ENCODE results near the gene IBSP. TPM values are rescaled to one million over a fixed set of nuclear protein-coding genes. Genes with fewer than 3 reads are reported as not detected.

The IBSP gene
- total RNA-seq, 4 donors from 2014 or later, result not detected

DNA sequence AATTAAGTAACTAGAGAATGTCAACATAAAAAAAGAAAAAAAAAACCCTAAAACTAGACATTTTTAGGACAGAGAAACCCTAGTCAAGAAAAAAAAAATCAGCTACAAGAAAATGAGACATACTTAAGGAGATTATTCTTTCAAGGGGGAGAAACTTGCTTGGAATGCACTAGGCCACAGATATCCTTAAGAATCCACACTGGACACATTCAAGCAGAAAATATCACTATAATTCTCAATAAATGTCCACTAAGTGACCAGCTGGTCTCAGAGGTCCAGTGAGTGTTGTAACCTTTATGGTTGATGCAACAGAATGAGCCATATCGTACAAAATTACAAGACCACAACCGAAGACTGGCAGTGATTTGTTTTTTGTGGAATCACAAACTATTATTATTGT lies 15.6 kb upstream of the IBSP start:
- 83 to 95% methylated on average over 2 of the region's 2 CpGs for WGBS, 2 donors
- Histone ChIP-seq H3K4me3 (no peak overlapping the region), H3K27me3 (no peaks in the 10 kb centered on the region), H3K27ac (no peak overlapping the region), H3K9me3 (no peaks in the 10 kb centered on the region), H3K36me3 (no peaks in the 10 kb centered on the region), H3K4me1 (no peaks in the 10 kb centered on the region)
- TF ChIP-seq, protein P1, sequence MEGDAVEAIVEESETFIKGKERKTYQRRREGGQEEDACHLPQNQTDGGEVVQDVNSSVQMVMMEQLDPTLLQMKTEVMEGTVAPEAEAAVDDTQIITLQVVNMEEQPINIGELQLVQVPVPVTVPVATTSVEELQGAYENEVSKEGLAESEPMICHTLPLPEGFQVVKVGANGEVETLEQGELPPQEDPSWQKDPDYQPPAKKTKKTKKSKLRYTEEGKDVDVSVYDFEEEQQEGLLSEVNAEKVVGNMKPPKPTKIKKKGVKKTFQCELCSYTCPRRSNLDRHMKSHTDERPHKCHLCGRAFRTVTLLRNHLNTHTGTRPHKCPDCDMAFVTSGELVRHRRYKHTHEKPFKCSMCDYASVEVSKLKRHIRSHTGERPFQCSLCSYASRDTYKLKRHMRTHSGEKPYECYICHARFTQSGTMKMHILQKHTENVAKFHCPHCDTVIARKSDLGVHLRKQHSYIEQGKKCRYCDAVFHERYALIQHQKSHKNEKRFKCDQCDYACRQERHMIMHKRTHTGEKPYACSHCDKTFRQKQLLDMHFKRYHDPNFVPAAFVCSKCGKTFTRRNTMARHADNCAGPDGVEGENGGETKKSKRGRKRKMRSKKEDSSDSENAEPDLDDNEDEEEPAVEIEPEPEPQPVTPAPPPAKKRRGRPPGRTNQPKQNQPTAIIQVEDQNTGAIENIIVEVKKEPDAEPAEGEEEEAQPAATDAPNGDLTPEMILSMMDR (IDR thresholded peaks at IDR 0.05), result no peak
- intact Hi-C loops (cut with DNase I), result no loop called here
- no peak for DNase-seq

DNA sequence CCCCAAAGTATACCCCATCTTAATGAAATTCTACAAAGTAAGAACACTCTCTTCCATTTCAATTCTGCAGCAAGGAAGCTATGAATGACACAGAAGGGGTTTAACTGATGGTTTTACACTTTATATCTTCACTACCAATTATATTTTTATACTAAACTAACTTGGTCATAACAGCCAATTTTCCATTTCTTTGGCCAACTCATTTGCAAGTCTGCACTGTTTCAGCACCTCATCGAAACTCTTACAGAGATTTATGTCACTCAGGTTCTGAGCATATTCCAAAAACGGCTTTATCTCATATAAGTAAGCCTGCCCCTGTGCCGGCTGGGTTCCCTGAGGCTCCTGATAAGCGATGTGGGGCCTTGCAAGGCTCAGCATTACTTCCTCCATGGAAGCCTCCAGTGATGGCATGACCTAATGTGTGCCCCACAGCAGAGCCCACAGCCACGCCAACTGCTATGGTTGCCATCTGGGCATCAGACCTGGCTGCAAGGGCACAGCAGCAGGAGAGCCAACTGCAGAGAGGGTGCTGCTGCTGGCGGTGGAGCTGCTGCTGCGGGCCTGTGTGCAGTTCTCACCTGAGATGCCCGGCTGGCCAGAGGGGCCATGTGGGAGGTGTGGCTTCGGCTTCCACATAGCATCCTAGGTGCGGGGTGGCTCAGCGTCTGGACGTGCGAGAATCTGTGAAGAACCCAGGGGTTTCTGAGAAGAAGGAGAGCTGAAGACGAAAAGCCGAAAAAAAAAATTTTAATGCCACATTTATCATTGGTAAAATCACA lies 13.4 kb upstream of the IBSP start:
- DNase-seq, result no peak
- 82 to 88% methylated on average over 7 to 12 of the region's 15 CpGs for WGBS, 2 donors
- Histone ChIP-seq H3K4me3 (no peak overlapping the region), H3K36me3 (no peaks in the 10 kb centered on the region), H3K27ac (no peak overlapping the region), H3K27me3 (no peaks in the 10 kb centered on the region), H3K9me3 (no peaks in the 10 kb centered on the region), H3K4me1 (no peaks in the 10 kb centered on the region)
- TF ChIP-seq, protein P1 (IDR thresholded peaks at IDR 0.05), result no peak
- no peak for TF ChIP-seq POLR2A (IDR thresholded peaks at IDR 0.05)
- intact Hi-C loops (cut with DNase I), result no loop called here

DNA sequence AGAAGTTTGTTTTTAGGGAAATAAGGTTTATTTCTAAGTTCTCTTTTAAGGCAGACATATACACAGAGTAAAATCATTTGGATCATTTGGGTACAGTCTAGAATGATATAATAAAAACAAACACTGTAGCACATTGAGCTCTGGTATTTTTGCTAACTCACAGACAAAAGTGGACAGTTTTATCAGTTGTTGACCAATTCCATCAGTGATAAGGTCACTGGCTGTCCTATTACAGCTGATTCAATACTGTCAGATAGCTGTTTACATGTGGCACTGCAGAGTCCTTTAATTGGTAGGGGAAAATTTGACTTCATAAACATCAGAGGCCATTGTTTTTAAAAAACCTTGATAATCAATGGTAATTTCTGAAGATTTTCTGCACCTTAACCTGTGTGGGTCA lies 3.5 kb downstream of the IBSP start:
- no peak for TF ChIP-seq POLR2A (IDR thresholded peaks at IDR 0.05)
- TF ChIP-seq, protein P1 (IDR thresholded peaks at IDR 0.05), result no peak
- no peak for DNase-seq
- H3K4me1 ChIP-seq, result no peaks in the 10 kb centered on the region
- no peak overlapping the region for H3K27ac ChIP-seq
- no peaks in the 10 kb centered on the region for H3K27me3 ChIP-seq
- intact Hi-C loops (cut with DNase I), result no loop called here
- no peaks in the 10 kb centered on the region for H3K36me3 ChIP-seq
- no peaks in the 10 kb centered on the region for H3K9me3 ChIP-seq
- H3K4me3 ChIP-seq, result no peak overlapping the region

DNA sequence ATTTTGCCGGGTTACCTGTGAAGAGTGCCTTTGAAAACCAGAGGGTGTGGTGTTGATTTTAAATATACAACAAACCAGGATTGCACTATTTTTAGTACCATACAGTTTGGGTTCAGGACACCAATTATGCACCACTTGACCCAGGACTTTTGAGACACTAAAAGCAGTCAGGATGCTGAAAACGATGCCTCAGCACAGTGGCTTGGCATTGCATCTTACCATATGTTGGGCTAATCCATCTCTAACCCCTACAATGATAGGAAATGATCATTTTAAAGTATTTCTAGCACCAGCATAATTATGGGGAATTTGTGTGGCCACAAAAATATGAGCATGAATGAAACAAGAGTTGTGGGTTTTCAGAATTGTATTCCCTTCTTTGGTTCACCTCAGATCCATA lies 4.1 kb downstream of the IBSP start:
- Histone ChIP-seq H3K9me3 (no peaks in the 10 kb centered on the region), H3K4me1 (no peaks in the 10 kb centered on the region), H3K27me3 (no peaks in the 10 kb centered on the region), H3K27ac (no peak overlapping the region), H3K36me3 (no peaks in the 10 kb centered on the region), H3K4me3 (no peak overlapping the region)
- no peak for DNase-seq
- TF ChIP-seq, protein P1 (IDR thresholded peaks at IDR 0.05), result no peak
- no peak for TF ChIP-seq POLR2A (IDR thresholded peaks at IDR 0.05)
- intact Hi-C loops (cut with DNase I), result no loop called here
- WGBS, 2 donors, result 64 to 89% methylated on average over 2 of the region's 2 CpGs

DNA sequence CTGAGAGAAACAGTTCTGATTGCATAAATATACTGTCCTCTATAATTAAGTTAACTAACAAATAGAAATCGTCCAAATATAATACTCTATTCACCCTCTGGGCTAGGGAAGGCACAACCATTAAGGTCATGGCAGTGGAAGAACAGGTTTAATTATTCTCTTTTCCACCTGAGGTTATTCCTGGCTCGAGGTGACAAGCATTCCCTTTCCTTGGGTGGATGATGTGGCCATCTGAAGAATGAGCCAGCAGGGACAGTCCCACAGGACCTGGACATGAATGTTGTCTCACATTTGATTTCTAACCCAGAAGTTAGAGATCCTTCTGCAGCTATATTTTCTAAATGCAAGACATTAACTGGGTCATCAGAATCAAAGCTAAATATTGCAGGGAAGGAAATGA lies 5.5 kb downstream of the IBSP start:
- intact Hi-C loops (cut with DNase I), result no loop called here
- Histone ChIP-seq H3K4me1 (no peaks in the 10 kb centered on the region), H3K27ac (no peak overlapping the region), H3K9me3 (no peaks in the 10 kb centered on the region), H3K4me3 (no peak overlapping the region), H3K36me3 (no peaks in the 10 kb centered on the region), H3K27me3 (no peaks in the 10 kb centered on the region)
- no peak for TF ChIP-seq POLR2A (IDR thresholded peaks at IDR 0.05)
- TF ChIP-seq, protein P1 (IDR thresholded peaks at IDR 0.05), result no peak
- WGBS, 2 donors, result 15 to 25% methylated on average over 2 of the region's 2 CpGs
- DNase-seq, result no peak
